Lung (tissue), 12 donors: ENCODE data around the gene IL3RA. TPM values are rescaled to one million over a fixed set of nuclear protein-coding genes. Genes with fewer than 3 reads are reported as not detected.

ENCODE experiments used
- ATAC-seq: fragments of 200-7000 bp; cut with Tn5 transposase; one replicate; pipeline ENCODE4 v1.9.1; 2020; ENCODE audit warnings: moderate number of reproducible peaks; ENCODE audit not compliant: insufficient read depth, low FRiP score
- DNase-seq, 3 donors: peaks; one replicate each; pipeline ENCODE4 v3.0.0-alpha.2; 2013 to 2017
- H3K27ac ChIP-seq, 2 donors: one replicate each; pipeline ENCODE4 v1.5.1; 2013; ENCODE audit warnings: mild to moderate bottlenecking in 2 of 2, moderate library complexity in 2 of 2, control low read depth in 1 of 2, inconsistent platforms in 1 of 2, low read depth in 1 of 2, low read length in 1 of 2
- H3K27me3 ChIP-seq, 3 donors: one replicate each; pipeline ENCODE4 v1.5.1; 2013; ENCODE audit warnings: low read length in 2 of 3; ENCODE audit not compliant: control insufficient read depth in 3 of 3, insufficient read depth in 3 of 3
- H3K36me3 ChIP-seq, 4 donors: one replicate each; pipeline ENCODE4 v1.5.1; 2013; ENCODE audit warnings: low read length in 4 of 4, mild to moderate bottlenecking in 1 of 4, moderate library complexity in 1 of 4; ENCODE audit not compliant: control insufficient read depth in 4 of 4, insufficient read depth in 4 of 4
- H3K4me1 ChIP-seq, 5 donors: one replicate each; pipeline ENCODE4 v1.5.1; 2013; ENCODE audit warnings: low read length in 5 of 5, mild to moderate bottlenecking in 2 of 5, moderate library complexity in 1 of 5; ENCODE audit not compliant: control insufficient read depth in 5 of 5, insufficient read depth in 5 of 5
- H3K4me3 ChIP-seq: one replicate; pipeline ENCODE4 v1.5.1; 2013; ENCODE audit warnings: mild to moderate bottlenecking, control low read depth, moderate library complexity
- H3K9ac ChIP-seq, 2 donors: one replicate each; pipeline ENCODE4 v1.5.1; 2013; ENCODE audit warnings: low read length in 2 of 2, control low read depth in 1 of 2; ENCODE audit not compliant: insufficient read depth in 1 of 2
- H3K9me3 ChIP-seq, 4 donors: one replicate each; pipeline ENCODE4 v1.5.1; 2013; ENCODE audit warnings: low read length in 3 of 4, mild to moderate bottlenecking in 1 of 4, moderate library complexity in 1 of 4; ENCODE audit not compliant: control insufficient read depth in 4 of 4, insufficient read depth in 3 of 4
- WGBS, 2 donors: extraction: QIAGEN DNeasy Blood & Tissue Kit; methylation state at CpG; one replicate each; pipeline ENCODE4 v1.1.7; 2013; 5-methylcytosine and 5-hydroxymethylcytosine counted together
- polyA plus RNA-seq, 2 donors: library from polyadenylated mRNA; stranded (reverse); fragments of 200-250 nt; gene quantifications; one replicate each; pipeline ENCODE4 v1.2.1, GENCODE V29; 2013
- total RNA-seq, 2 donors: library from RNA; depleted of rRNA in 1 of 2; stranded (reverse); fragments of >200 nt in 1 of 2; gene quantifications; one replicate each; pipeline ENCODE4 v1.2.1, GENCODE V29; 2014 to 2021
- TF ChIP-seq, protein P1 (sequence below): IDR thresholded peaks from 2 replicates; pipeline ENCODE4 v1.5.1; 2012; ENCODE audit warnings: mild to moderate bottlenecking; ENCODE audit errors: control extremely low read depth, extremely low read depth
- donor health status: control.
- donor health status: control.
- donor health status: Bipolar disorder and iron deficiency.
- donor health status: healthy.
- donor health status: DM: yes; HTN: yes; CAD: no.

The IL3RA gene
- total and polyA plus RNA-seq, 4 donors = 19.2 to 52.2 (median 20.5) TPM

DNA sequence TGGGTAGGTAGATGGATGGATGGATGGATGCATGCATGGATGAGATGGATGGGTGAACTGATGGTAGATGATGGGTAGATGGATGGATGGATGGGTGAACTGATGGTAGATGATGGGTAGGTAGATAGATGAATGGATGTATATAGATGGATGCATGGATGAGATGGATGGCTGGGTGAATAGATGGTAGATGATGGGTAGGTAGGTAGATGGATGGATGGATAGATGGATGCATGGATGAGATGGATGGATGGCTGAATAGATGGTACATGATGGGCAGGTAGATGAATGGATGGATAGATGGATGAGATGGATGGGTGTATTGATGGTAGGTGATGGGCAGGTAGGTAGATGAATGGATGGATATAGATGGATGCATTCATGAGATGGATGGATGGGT is 70.5 kb downstream of the IL3RA start:
- peaks cover 0 to 13% (median 1%) of the 10 kb centered on the region in 4 donors for H3K9me3 ChIP-seq
- no peaks in the 10 kb centered on the region for H3K4me1 ChIP-seq
- TF ChIP-seq, protein P1, sequence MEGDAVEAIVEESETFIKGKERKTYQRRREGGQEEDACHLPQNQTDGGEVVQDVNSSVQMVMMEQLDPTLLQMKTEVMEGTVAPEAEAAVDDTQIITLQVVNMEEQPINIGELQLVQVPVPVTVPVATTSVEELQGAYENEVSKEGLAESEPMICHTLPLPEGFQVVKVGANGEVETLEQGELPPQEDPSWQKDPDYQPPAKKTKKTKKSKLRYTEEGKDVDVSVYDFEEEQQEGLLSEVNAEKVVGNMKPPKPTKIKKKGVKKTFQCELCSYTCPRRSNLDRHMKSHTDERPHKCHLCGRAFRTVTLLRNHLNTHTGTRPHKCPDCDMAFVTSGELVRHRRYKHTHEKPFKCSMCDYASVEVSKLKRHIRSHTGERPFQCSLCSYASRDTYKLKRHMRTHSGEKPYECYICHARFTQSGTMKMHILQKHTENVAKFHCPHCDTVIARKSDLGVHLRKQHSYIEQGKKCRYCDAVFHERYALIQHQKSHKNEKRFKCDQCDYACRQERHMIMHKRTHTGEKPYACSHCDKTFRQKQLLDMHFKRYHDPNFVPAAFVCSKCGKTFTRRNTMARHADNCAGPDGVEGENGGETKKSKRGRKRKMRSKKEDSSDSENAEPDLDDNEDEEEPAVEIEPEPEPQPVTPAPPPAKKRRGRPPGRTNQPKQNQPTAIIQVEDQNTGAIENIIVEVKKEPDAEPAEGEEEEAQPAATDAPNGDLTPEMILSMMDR = no peak
- peaks cover 22 to 53% (median 40%) of the 10 kb centered on the region in 4 donors for H3K36me3 ChIP-seq
- no peak overlapping the region for H3K4me3 ChIP-seq
- no peak overlapping the region for H3K9ac ChIP-seq
- H3K27ac ChIP-seq = no peak overlapping the region
- DNase-seq (no peak), ATAC-seq (no peak)
- no peaks in the 10 kb centered on the region for H3K27me3 ChIP-seq

DNA sequence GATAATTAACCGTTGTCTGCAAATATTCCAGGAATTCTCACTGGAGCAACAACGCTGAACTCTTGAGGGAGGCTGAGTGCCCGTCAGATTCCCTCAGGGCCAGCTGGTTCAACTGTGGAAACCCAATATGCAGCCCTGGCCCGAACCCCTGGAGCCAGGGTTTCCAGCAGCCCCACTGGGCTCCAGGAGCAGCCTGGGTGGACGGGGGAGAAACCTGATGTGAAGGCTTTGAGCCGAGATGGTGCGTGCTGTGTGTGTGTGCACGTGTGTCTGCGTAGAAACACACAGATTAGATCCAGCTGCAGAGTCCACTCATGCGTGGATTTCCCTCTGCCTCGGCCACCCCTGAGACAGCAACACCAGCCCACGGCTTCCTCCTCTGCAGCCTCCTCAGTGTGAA is 74.7 kb downstream of the IL3RA start:
- 83 to 92% methylated on average over 12 of the region's 12 CpGs for WGBS, 2 donors
- ATAC-seq (peak; percentile 34), DNase-seq (peak in 1 of 3 donors; percentile 18)
- H3K27ac ChIP-seq = no peak overlapping the region
- H3K4me3 ChIP-seq = no peak overlapping the region
- H3K27me3 ChIP-seq = no peaks in the 10 kb centered on the region
- TF ChIP-seq, protein P1 = no peak
- no peak overlapping the region for H3K9ac ChIP-seq
- no peaks in the 10 kb centered on the region for H3K4me1 ChIP-seq
- peaks cover 0 to 2% (median under 1%) of the 10 kb centered on the region in 4 donors for H3K9me3 ChIP-seq
- peaks cover 17 to 38% (median 27%) of the 10 kb centered on the region in 4 donors for H3K36me3 ChIP-seq

DNA sequence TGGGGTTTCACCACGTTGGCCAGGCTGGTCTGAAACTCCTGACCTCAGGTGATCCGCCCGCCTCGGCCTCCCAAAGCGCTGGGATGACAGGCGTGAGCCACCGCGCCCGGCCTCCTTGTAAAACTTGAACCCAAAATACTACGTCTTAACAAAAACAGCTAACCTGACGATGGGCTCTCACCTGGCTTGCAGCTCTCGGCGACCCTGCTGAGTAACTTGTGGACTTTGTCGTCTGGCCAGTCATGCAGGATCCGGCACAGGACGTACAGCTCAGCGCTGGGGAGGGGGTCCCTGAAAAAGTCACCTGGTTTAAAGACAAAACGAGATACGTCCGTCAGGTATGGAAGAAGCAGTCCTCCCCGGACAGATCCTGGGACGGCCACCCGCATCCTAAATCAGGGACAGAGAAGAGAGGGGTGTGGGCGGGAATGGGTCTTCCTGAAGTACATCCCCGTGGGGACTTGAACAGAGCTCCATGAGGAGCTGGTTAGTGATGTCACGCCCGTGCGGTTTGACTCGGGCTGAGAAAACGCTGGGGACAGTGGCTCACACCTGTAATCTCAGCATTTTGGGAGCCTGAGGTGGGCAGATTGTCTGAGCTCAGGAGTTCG is 76.1 kb downstream of the IL3RA start:
- ATAC-seq = no peak
- Histone ChIP-seq H3K27ac (no peak overlapping the region), H3K4me1 (no peaks in the 10 kb centered on the region), H3K27me3 (no peaks in the 10 kb centered on the region), H3K9ac (no peak overlapping the region), H3K4me3 (no peak overlapping the region), H3K9me3 (peaks cover 0 to 3% (median 1%) of the 10 kb centered on the region in 4 donors), H3K36me3 (peaks cover 9 to 45% (median 26%) of the 10 kb centered on the region in 4 donors)
- WGBS, 2 donors = 92 to 94% methylated on average over 31 of the region's 31 CpGs
- no peak for DNase-seq
- TF ChIP-seq, protein P1 = no peak
